PC-3 (cell line): ENCODE data around the gene UGT3A2. TPM values are rescaled to one million over a fixed set of nuclear protein-coding genes. Genes with fewer than 3 reads are reported as not detected.

Source experiments
- ATAC-seq: fragments of 200-7000 bp; cut with Tn5 transposase; 2 replicates; pipeline ENCODE4 v1.9.1; 2020; ENCODE audit warnings: mild to moderate bottlenecking, moderate library complexity
- BruUV-seq: library from RNA; stranded (reverse); fragments of 400-500 nt; replicated peaks from 2 replicates; lab custom pipeline; 2021; lab: Mats Ljungman, UMichigan
- CTCF ChIA-PET: fragments of 300-600 bp; sonication (Branson Sonifier 250); formaldehyde crosslinking; loops from one replicate; lab custom pipeline; 2022; ENCODE audit warnings: antibody characterized with exemption; lab: Charles Lee
- POLR2A ChIA-PET: fragments of 300-600 bp; sonication (Branson Sonifier 250); formaldehyde crosslinking; loops from one replicate; lab custom pipeline; 2022; ENCODE audit warnings: antibody characterized with exemption; ENCODE audit not compliant: unreplicated experiment; lab: Charles Lee
- DNase-seq: peaks from one replicate; pipeline ENCODE4 v3.0.0-alpha.2; 2015
- H2AFZ ChIP-seq: fragments of 300-600 bp; sonication (generic); 2 replicates; pipeline ENCODE4 v1.6.0; 2016; ENCODE audit warnings: antibody characterized with exemption, low read length
- H3F3A ChIP-seq: fragments of 300-600 bp; sonication (generic); one replicate; pipeline ENCODE4 v1.6.0; 2017; ENCODE audit warnings: antibody characterized with exemption, low read length, control low read depth, mild to moderate bottlenecking; ENCODE audit not compliant: unreplicated experiment
- H3K27ac ChIP-seq: fragments of 300-600 bp; sonication (generic); 2 replicates; pipeline ENCODE4 v1.5.1; 2016; ENCODE audit warnings: mild to moderate bottlenecking, low read length
- H3K27me3 ChIP-seq: fragments of 300-600 bp; sonication (generic); 2 replicates; pipeline ENCODE4 v1.6.1; 2016; ENCODE audit warnings: low read length, mixed read lengths
- H3K36me3 ChIP-seq: fragments of 300-600 bp; sonication (generic); 2 replicates; pipeline ENCODE4 v1.6.1; 2016; ENCODE audit warnings: low read depth, mixed run types, low read length, mixed read lengths
- H3K4me1 ChIP-seq: fragments of 300-600 bp; sonication (generic); 2 replicates; pipeline ENCODE4 v1.5.1; 2016; ENCODE audit warnings: low read length; ENCODE audit not compliant: insufficient read depth
- H3K4me2 ChIP-seq: fragments of 300-600 bp; sonication (generic); 2 replicates; pipeline ENCODE4 v1.6.0; 2016; ENCODE audit warnings: low read length
- H3K4me3 ChIP-seq: fragments of 300-600 bp; sonication (generic); 2 replicates; pipeline ENCODE4 v1.5.1; 2016; ENCODE audit warnings: mild to moderate bottlenecking, low read length, mixed read lengths
- H3K79me2 ChIP-seq: fragments of 300-600 bp; sonication (generic); 2 replicates; pipeline ENCODE4 v1.6.1; 2017; ENCODE audit warnings: low read length, mixed read lengths
- H3K9ac ChIP-seq: fragments of 300-600 bp; sonication (generic); 2 replicates; pipeline ENCODE4 v1.6.0; 2016; ENCODE audit warnings: mild to moderate bottlenecking, low read length
- H3K9me2 ChIP-seq: fragments of 300-600 bp; sonication (generic); replicated peaks from 2 replicates; pipeline ENCODE4 v1.6.1; 2016; ENCODE audit warnings: mixed run types, low read length, mixed read lengths
- H3K9me3 ChIP-seq: fragments of 300-600 bp; sonication (generic); 2 replicates; pipeline ENCODE4 v1.6.1; 2016; ENCODE audit warnings: low read length, mixed read lengths
- H4K20me1 ChIP-seq: fragments of 300-600 bp; sonication (generic); 2 replicates; pipeline ENCODE4 v1.6.1; 2016; ENCODE audit warnings: low read length, mixed read lengths
- EZH2 ChIP-seq: fragments of 300-600 bp; sonication (generic); IDR thresholded peaks from one replicate; pipeline ENCODE4 v1.6.1; 2017; ENCODE audit warnings: antibody characterized with exemption, mild to moderate bottlenecking, low read length; ENCODE audit not compliant: unreplicated experiment
- EZH2phosphoT487 ChIP-seq: fragments of 300-600 bp; sonication (generic); IDR thresholded peaks from 2 replicates; pipeline ENCODE4 v1.6.1; 2018; ENCODE audit warnings: mild to moderate bottlenecking, antibody characterized with exemption, low read length, borderline replicate concordance
- intact Hi-C: fragments of 100-400 bp; cut with micrococcal nuclease; formaldehyde crosslinking; loops from 2 replicates; pipeline ENCODE4 v1.9.0; 2023
- total RNA-seq: library from RNA; depleted of rRNA; stranded (reverse); fragments of >200 nt; gene quantifications from 2 replicates; pipeline ENCODE4 v1.2.3, GENCODE V29; 2014
- TF ChIP-seq, protein P1 (sequence below): fragments of 300-600 bp; sonication (generic); conservative IDR thresholded peaks from 2 replicates; pipeline ENCODE4 v1.5.1; 2017; ENCODE audit warnings: antibody characterized with exemption, low read depth, mild to moderate bottlenecking, low read length

Gene UGT3A2
- total RNA-seq, 1 experiment from 2014 or later = not detected

DNA sequence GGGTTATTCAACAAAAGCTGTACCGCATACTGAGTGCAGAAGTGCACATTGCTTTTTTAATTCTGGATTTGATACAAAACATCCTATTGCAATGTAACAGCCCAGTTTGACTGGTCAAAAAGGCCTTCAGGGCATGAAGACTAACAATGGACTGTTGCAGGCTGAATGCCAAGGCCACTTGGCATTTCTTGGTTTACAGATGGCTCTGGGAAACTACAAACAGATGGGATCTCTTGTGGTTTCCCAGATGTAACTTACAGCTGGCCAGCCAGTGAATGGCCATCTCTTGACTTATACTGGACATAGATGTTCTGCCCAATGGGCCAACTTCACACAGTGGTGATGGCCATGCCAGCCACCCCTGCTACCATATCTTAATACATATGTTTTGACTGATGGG is 36.8 kb downstream of the UGT3A2 start:
- Histone ChIP-seq H3K79me2 (no peaks in the 10 kb centered on the region), H3K27me3 (peaks cover 14% of the 10 kb centered on the region; the same call in 1 of the 2 replicates), H3F3A (no peaks in the 10 kb centered on the region), H2AFZ (no peak overlapping the region), H3K4me3 (no peak overlapping the region), H3K4me2 (no peak overlapping the region), H3K36me3 (no peaks in the 10 kb centered on the region), H3K9me3 (no peaks in the 10 kb centered on the region), H3K9me2 (no peaks in the 10 kb centered on the region), H3K27ac (no peak overlapping the region), H3K9ac (no peak overlapping the region), H3K4me1 (no peaks in the 10 kb centered on the region), H4K20me1 (no peaks in the 10 kb centered on the region)
- intact Hi-C loops = no loop called here
- no TSS peak for BruUV-seq
- ATAC-seq (no peak), DNase-seq (no peak)
- TF ChIP-seq EZH2phosphoT487 = no peak
- TF ChIP-seq, protein P1, sequence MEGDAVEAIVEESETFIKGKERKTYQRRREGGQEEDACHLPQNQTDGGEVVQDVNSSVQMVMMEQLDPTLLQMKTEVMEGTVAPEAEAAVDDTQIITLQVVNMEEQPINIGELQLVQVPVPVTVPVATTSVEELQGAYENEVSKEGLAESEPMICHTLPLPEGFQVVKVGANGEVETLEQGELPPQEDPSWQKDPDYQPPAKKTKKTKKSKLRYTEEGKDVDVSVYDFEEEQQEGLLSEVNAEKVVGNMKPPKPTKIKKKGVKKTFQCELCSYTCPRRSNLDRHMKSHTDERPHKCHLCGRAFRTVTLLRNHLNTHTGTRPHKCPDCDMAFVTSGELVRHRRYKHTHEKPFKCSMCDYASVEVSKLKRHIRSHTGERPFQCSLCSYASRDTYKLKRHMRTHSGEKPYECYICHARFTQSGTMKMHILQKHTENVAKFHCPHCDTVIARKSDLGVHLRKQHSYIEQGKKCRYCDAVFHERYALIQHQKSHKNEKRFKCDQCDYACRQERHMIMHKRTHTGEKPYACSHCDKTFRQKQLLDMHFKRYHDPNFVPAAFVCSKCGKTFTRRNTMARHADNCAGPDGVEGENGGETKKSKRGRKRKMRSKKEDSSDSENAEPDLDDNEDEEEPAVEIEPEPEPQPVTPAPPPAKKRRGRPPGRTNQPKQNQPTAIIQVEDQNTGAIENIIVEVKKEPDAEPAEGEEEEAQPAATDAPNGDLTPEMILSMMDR = no peak
- TF ChIP-seq EZH2 = no peak
- ChIA-PET POLR2A (no interaction called here), CTCF (no interaction called here)

GRCh38 chr5:36028816-36029465 is 37.7 kb downstream of the UGT3A2 start:
- Histone ChIP-seq H3K4me3 (no peak overlapping the region), H3K79me2 (no peaks in the 10 kb centered on the region), H3K27me3 (peaks cover 20% of the 10 kb centered on the region; the same call in 1 of the 2 replicates), H4K20me1 (no peaks in the 10 kb centered on the region), H3K27ac (no peak overlapping the region), H3K9me3 (no peaks in the 10 kb centered on the region), H2AFZ (no peak overlapping the region), H3F3A (no peaks in the 10 kb centered on the region), H3K9me2 (no peaks in the 10 kb centered on the region), H3K4me2 (no peak overlapping the region), H3K4me1 (no peaks in the 10 kb centered on the region), H3K9ac (no peak overlapping the region), H3K36me3 (no peaks in the 10 kb centered on the region)
- no TSS peak for BruUV-seq
- DNase-seq = no peak
- ChIA-PET CTCF (no interaction called here), POLR2A (no interaction called here)
- intact Hi-C loops = no loop called here
- no peak for ATAC-seq
- TF ChIP-seq, protein P1 = no peak
- TF ChIP-seq EZH2phosphoT487 = no peak
- no peak for TF ChIP-seq EZH2

DNA sequence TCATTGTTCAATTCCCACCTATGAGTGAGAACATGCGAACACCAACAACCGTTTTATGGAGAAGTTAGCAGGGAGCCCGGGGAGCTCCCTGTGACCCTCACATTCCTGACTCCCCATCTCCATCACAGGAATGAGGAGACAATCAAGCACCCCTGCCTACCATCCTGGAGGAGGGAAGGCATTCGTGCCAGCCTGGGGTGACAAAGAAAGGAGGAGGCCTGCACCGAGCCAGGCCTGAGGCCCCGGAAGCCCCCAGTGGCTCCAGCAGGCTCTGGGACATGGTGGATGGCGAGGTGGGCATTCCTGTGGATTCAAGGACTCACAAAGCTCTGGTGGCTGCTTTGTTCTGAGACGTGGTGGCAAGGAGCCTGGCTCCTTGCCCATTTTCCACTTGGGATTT is 39.0 kb downstream of the UGT3A2 start:
- ChIA-PET POLR2A (no interaction called here), CTCF (no interaction called here)
- DNase-seq (no peak), ATAC-seq (no peak)
- Histone ChIP-seq H3K79me2 (no peaks in the 10 kb centered on the region), H3K27me3 (peaks cover 31% of the 10 kb centered on the region), H3K27ac (no peak overlapping the region), H2AFZ (no peak overlapping the region), H3K9ac (no peak overlapping the region), H3F3A (no peaks in the 10 kb centered on the region), H3K9me2 (no peaks in the 10 kb centered on the region), H3K4me1 (no peaks in the 10 kb centered on the region), H4K20me1 (no peaks in the 10 kb centered on the region), H3K36me3 (no peaks in the 10 kb centered on the region), H3K4me2 (no peak overlapping the region), H3K4me3 (no peak overlapping the region), H3K9me3 (no peaks in the 10 kb centered on the region)
- TF ChIP-seq EZH2phosphoT487 = no peak
- TF ChIP-seq, protein P1 = no peak
- TF ChIP-seq EZH2 = no peak
- BruUV-seq = no TSS peak
- intact Hi-C loops = no loop called here
